GM23338 (cell line): Measurements from ENCODE around the gene AOAH. TPM values are rescaled to one million over a fixed set of nuclear protein-coding genes. Genes with fewer than 3 reads are reported as not detected.

Experiments
- ATAC-seq: fragments of 200-7000 bp; cut with Tn5 transposase; 3 replicates; pipeline ENCODE4 v1.9.1; 2020
- DNase-seq: peaks from one replicate; pipeline ENCODE4 v3.0.0-alpha.2; 2015; ENCODE audit warnings: low spot score
- H2AFZ ChIP-seq: fragments of 200-600 bp; sonication (generic); 2 replicates; pipeline ENCODE4 v1.8.0; 2016; ENCODE audit warnings: antibody characterized with exemption, mild to moderate bottlenecking, moderate library complexity
- H3F3A ChIP-seq: fragments of 200-600 bp; sonication (generic); replicated peaks from 2 replicates; pipeline ENCODE4 v1.8.0; 2017; ENCODE audit warnings: antibody characterized with exemption, mixed run types, low read depth
- H3K27ac ChIP-seq: fragments of 200-600 bp; sonication (generic); 2 replicates; pipeline ENCODE4 v1.6.1; 2016; ENCODE audit warnings: low read depth
- H3K27me3 ChIP-seq: fragments of 200-600 bp; sonication (generic); 2 replicates; pipeline ENCODE4 v1.8.0; 2016; ENCODE audit warnings: mild to moderate bottlenecking, mixed run types, moderate library complexity; ENCODE audit not compliant: insufficient read depth
- H3K36me3 ChIP-seq: fragments of 200-600 bp; sonication (generic); 2 replicates; pipeline ENCODE4 v1.8.0; 2016; ENCODE audit warnings: mild to moderate bottlenecking; ENCODE audit not compliant: insufficient read depth
- H3K4me1 ChIP-seq: fragments of 200-600 bp; sonication (generic); 2 replicates; pipeline ENCODE4 v1.8.0; 2016; ENCODE audit warnings: mild to moderate bottlenecking, moderate library complexity; ENCODE audit not compliant: insufficient read depth
- H3K4me2 ChIP-seq: fragments of 200-600 bp; sonication (generic); 2 replicates; pipeline ENCODE4 v1.7.1; 2017; ENCODE audit warnings: mixed run types
- H3K4me3 ChIP-seq: fragments of 200-600 bp; sonication (generic); 2 replicates; pipeline ENCODE4 v1.6.1; 2016; ENCODE audit warnings: mixed run types
- H3K79me2 ChIP-seq: fragments of 200-600 bp; sonication (generic); replicated peaks from 2 replicates; pipeline ENCODE4 v1.8.0; 2017; ENCODE audit warnings: mild to moderate bottlenecking; ENCODE audit not compliant: insufficient read depth
- H3K9me2 ChIP-seq: fragments of 200-600 bp; sonication (generic); 2 replicates; pipeline ENCODE4 v1.8.0; 2017; ENCODE audit not compliant: insufficient read depth
- H4K20me1 ChIP-seq: fragments of 200-600 bp; sonication (generic); replicated peaks from 2 replicates; pipeline ENCODE4 v1.8.0; 2017; ENCODE audit warnings: mild to moderate bottlenecking; ENCODE audit not compliant: insufficient read depth
- H3K27ac Mint-ChIP-seq: 2 replicates; pipeline ENCODE4 v1.8.0; 2020; ENCODE audit warnings: inconsistent platforms, mild to moderate bottlenecking, moderate library complexity, mixed read lengths
- H3K27me3 Mint-ChIP-seq: 3 replicates; pipeline ENCODE4 v1.8.0; 2022; ENCODE audit warnings: low read depth, mild to moderate bottlenecking, moderate library complexity, mixed read lengths, inconsistent platforms; ENCODE audit not compliant: insufficient read depth, poor library complexity
- H3K36me3 Mint-ChIP-seq: 3 replicates; pipeline ENCODE4 v1.8.0; 2021; ENCODE audit warnings: low read depth, mild to moderate bottlenecking, inconsistent platforms, moderate library complexity, mixed read lengths
- H3K4me1 Mint-ChIP-seq: 3 replicates; pipeline ENCODE4 v1.8.0; 2020; ENCODE audit warnings: mild to moderate bottlenecking, inconsistent platforms, mixed read lengths
- H3K4me3 Mint-ChIP-seq: 3 replicates; pipeline ENCODE4 v1.8.0; 2021; ENCODE audit warnings: moderate library complexity, mild to moderate bottlenecking, inconsistent platforms, mixed read lengths
- H3K9me3 Mint-ChIP-seq: 3 replicates; pipeline ENCODE4 v1.8.0; 2020; ENCODE audit warnings: moderate library complexity, mild to moderate bottlenecking, inconsistent platforms, mixed read lengths
- CREB1 ChIP-seq: fragments of 250-450 bp; sonication (Bioruptor Pico); IDR thresholded peaks from 2 replicates; pipeline ENCODE4 v1.5.0; 2020; ENCODE audit warnings: low read depth, mild to moderate bottlenecking, moderate library complexity
- CTCF ChIP-seq, 2 experiments: fragments of 200-600 bp in 1 of 2; sonication (generic) in 1 of 2; conservative IDR thresholded peaks; 2 replicates each; pipeline versions ENCODE4 v1.5.1 to v1.6.1; 2016 to 2017; ENCODE audit warnings: antibody characterized with exemption in 2 of 2, low read depth in 2 of 2, mild to moderate bottlenecking in 2 of 2, moderate library complexity in 1 of 2
- ETS1 ChIP-seq: IDR thresholded peaks from 2 replicates; pipeline ENCODE4 v1.6.1; 2016; ENCODE audit warnings: antibody characterized with exemption
- EZH2 ChIP-seq: fragments of 200-600 bp; sonication (generic); IDR thresholded peaks from one replicate; pipeline ENCODE4 v1.8.0; 2017; ENCODE audit warnings: antibody characterized with exemption, mild to moderate bottlenecking, low read depth; ENCODE audit not compliant: unreplicated experiment
- EZH2phosphoT487 ChIP-seq: fragments of 200-600 bp; sonication (generic); IDR thresholded peaks from one replicate; pipeline ENCODE4 v1.8.1; 2018; ENCODE audit warnings: antibody characterized with exemption; ENCODE audit not compliant: unreplicated experiment
- JUNB ChIP-seq: IDR thresholded peaks from one replicate; pipeline ENCODE4 v1.6.1; 2016; ENCODE audit warnings: antibody characterized with exemption; ENCODE audit not compliant: unreplicated experiment
- NANOG ChIP-seq: IDR thresholded peaks from 2 replicates; pipeline ENCODE4 v1.6.1; 2016; ENCODE audit warnings: antibody characterized with exemption, borderline replicate concordance
- POLR2AphosphoS5 ChIP-seq: IDR thresholded peaks from 2 replicates; pipeline ENCODE4 v1.6.1; 2016; ENCODE audit warnings: antibody characterized with exemption, low read depth
- REST ChIP-seq: IDR thresholded peaks from one replicate; pipeline ENCODE4 v1.6.1; 2018; ENCODE audit warnings: antibody characterized with exemption; ENCODE audit not compliant: unreplicated experiment
- STAT1 ChIP-seq: IDR thresholded peaks from one replicate; pipeline ENCODE4 v1.6.1; 2016; ENCODE audit warnings: antibody characterized with exemption; ENCODE audit not compliant: unreplicated experiment
- ZNF114 ChIP-seq: fragments of 250-450 bp; sonication (Bioruptor Pico); IDR thresholded peaks from 2 replicates; pipeline ENCODE4 v1.5.0; 2020; ENCODE audit warnings: mild to moderate bottlenecking, moderate library complexity
- ZNF331 ChIP-seq: fragments of 250-450 bp; sonication (Bioruptor Pico); IDR thresholded peaks from 2 replicates; pipeline ENCODE4 v1.5.0; 2020; ENCODE audit warnings: low read depth, mild to moderate bottlenecking, moderate library complexity
- ZNF462 ChIP-seq: fragments of 250-450 bp; sonication (Bioruptor Pico); IDR thresholded peaks from 2 replicates; pipeline ENCODE4 v1.5.0; 2020; ENCODE audit warnings: mild to moderate bottlenecking, moderate library complexity
- polyA plus RNA-seq: library from polyadenylated mRNA; unstranded; fragments of >200 nt; fragmentation: Nextera tagmentation; extraction: Ambion mirVana; gene quantifications from 2 replicates; pipeline ENCODE4 v1.2.1, GENCODE V29; 2016
- total RNA-seq: library from RNA; depleted of rRNA; stranded (reverse); fragments of >200 nt; shearing (Covaris generic); gene quantifications from 2 replicates; pipeline ENCODE4 v1.2.3, GENCODE V29; 2014

Gene AOAH
- total and polyA plus RNA-seq, 2 experiments from 2014 or later, result not detected

GRCh38 chr7:36604806-36605205 lies 119.5 kb downstream of the AOAH start:
- Histone ChIP-seq H3F3A (no peaks in the 10 kb centered on the region), H3K4me3 (no peak overlapping the region), H4K20me1 (no peaks in the 10 kb centered on the region), H3K9me2 (no peaks in the 10 kb centered on the region), H3K36me3 (no peaks in the 10 kb centered on the region), H3K4me2 (no peak overlapping the region), H3K79me2 (no peaks in the 10 kb centered on the region), H3K4me1 (peaks cover 4% of the 10 kb centered on the region; the same call in 1 of the 2 replicates), H2AFZ (no peak overlapping the region), H3K27me3 (no peaks in the 10 kb centered on the region), H3K27ac (no peak overlapping the region)
- Mint-ChIP-seq H3K27me3 (peaks cover 4% of the 10 kb centered on the region), H3K27ac (no peak overlapping the region), H3K36me3 (no peaks in the 10 kb centered on the region), H3K4me3 (no peak overlapping the region), H3K4me1 (peaks cover 13% of the 10 kb centered on the region), H3K9me3 (no peaks in the 10 kb centered on the region)
- DNase-seq, result no peak
- ATAC-seq, result no peak
- TF ChIP-seq ETS1 (no peak), ZNF331 (no peak), ZNF462 (CRISPR knock-in tag) (no peak), POLR2AphosphoS5 (no peak), ZNF114 (CRISPR knock-in tag) (no peak), REST (no peak), EZH2 (no peak), CTCF (conservative IDR thresholded peaks at IDR 0.05; ENCODE audit: low read depth in 2 of 2) (no peak), CREB1 (CRISPR knock-in tag) (no peak), JUNB (no peak), NANOG (no peak), STAT1 (no peak), EZH2phosphoT487 (no peak)
